Lung (tissue), 14 donors: ENCODE measurements around the gene GOLGA8S. TPM values are rescaled to one million over a fixed set of nuclear protein-coding genes. Genes with fewer than 3 reads are reported as not detected.
"Not testable (repeated sequence)": the region's sequence is repeated elsewhere in the genome, so short reads cannot be mapped to it uniquely, and the experiment has no call there.

ENCODE experiments used
- ATAC-seq: fragments of 200-7000 bp; cut with Tn5 transposase; one replicate; pipeline ENCODE4 v1.9.1; 2020; ENCODE audit warnings: moderate number of reproducible peaks; ENCODE audit not compliant: insufficient read depth, low FRiP score
- DNase-seq, 3 donors: peaks; one replicate each; pipeline ENCODE4 v3.0.0-alpha.2; 2013 to 2017
- H3K27ac ChIP-seq, 2 donors: one replicate each; pipeline ENCODE4 v1.5.1; 2013; ENCODE audit warnings: mild to moderate bottlenecking in 2 of 2, moderate library complexity in 2 of 2, control low read depth in 1 of 2, inconsistent platforms in 1 of 2, low read depth in 1 of 2, low read length in 1 of 2
- H3K27me3 ChIP-seq, 3 donors: one replicate each; pipeline ENCODE4 v1.5.1; 2013; ENCODE audit warnings: low read length in 2 of 3; ENCODE audit not compliant: control insufficient read depth in 3 of 3, insufficient read depth in 3 of 3
- H3K36me3 ChIP-seq, 4 donors: one replicate each; pipeline ENCODE4 v1.5.1; 2013; ENCODE audit warnings: low read length in 4 of 4, mild to moderate bottlenecking in 1 of 4, moderate library complexity in 1 of 4; ENCODE audit not compliant: control insufficient read depth in 4 of 4, insufficient read depth in 4 of 4
- H3K4me1 ChIP-seq, 5 donors: one replicate each; pipeline ENCODE4 v1.5.1; 2013; ENCODE audit warnings: low read length in 5 of 5, mild to moderate bottlenecking in 2 of 5, moderate library complexity in 1 of 5; ENCODE audit not compliant: control insufficient read depth in 5 of 5, insufficient read depth in 5 of 5
- H3K4me3 ChIP-seq: one replicate; pipeline ENCODE4 v1.5.1; 2013; ENCODE audit warnings: mild to moderate bottlenecking, control low read depth, moderate library complexity
- H3K9ac ChIP-seq, 2 donors: one replicate each; pipeline ENCODE4 v1.5.1; 2013; ENCODE audit warnings: low read length in 2 of 2, control low read depth in 1 of 2; ENCODE audit not compliant: insufficient read depth in 1 of 2
- H3K9me3 ChIP-seq, 4 donors: one replicate each; pipeline ENCODE4 v1.5.1; 2013; ENCODE audit warnings: low read length in 3 of 4, mild to moderate bottlenecking in 1 of 4, moderate library complexity in 1 of 4; ENCODE audit not compliant: control insufficient read depth in 4 of 4, insufficient read depth in 3 of 4
- WGBS, 2 donors: extraction: QIAGEN DNeasy Blood & Tissue Kit; methylation state at CpG; one replicate each; pipeline ENCODE4 v1.1.7; 2013; 5-methylcytosine and 5-hydroxymethylcytosine counted together
- long read RNA-seq, 5 donors: transcript quantifications; one replicate each; lab custom pipeline, GENCODE V29; 2026
- polyA plus RNA-seq, 2 donors: library from polyadenylated mRNA; stranded (reverse); fragments of 200-250 nt; gene quantifications; one replicate each; pipeline ENCODE4 v1.2.1, GENCODE V29; 2013
- total RNA-seq, 2 donors: library from RNA; depleted of rRNA in 1 of 2; stranded (reverse); fragments of >200 nt in 1 of 2; gene quantifications; one replicate each; pipeline ENCODE4 v1.2.1, GENCODE V29; 2014 to 2021
- donor health status: Bipolar disorder and iron deficiency.
- donor health status: healthy.
- donor health status: DM: yes; HTN: yes; CAD: no.

Gene GOLGA8S
- total RNA-seq = under 1 TPM; 0.11 to 0.40 TPM
- polyA plus RNA-seq = under 1 TPM; 0.05 to 0.20 TPM
- long read RNA-seq, donor 1 = 0 reads
- long read RNA-seq, donor 2 = 0 reads
- long read RNA-seq, donor 3 = 0 reads
- long read RNA-seq, donor 4 = 0 reads
- long read RNA-seq, donor 5 = 0 reads

- H3K4me3 ChIP-seq, H3K36me3 ChIP-seq, H3K4me1 ChIP-seq, DNase-seq, H3K27me3 ChIP-seq, H3K9me3 ChIP-seq, ATAC-seq, H3K27ac ChIP-seq, H3K9ac ChIP-seq: not testable (repeated sequence)
- no CpG with 5 or more reads among the region's 8 CpGs for WGBS, 2 donors
Measured at GRCh38 chr15:23354448-23354847, at the start of gene GOLGA8S. Gene GOLGA8S (plus strand): TSS chr15:23354748. CDS start chr15:23354810, 62 bp downstream.

- H3K9ac ChIP-seq = peak overlapping the region in 1 of 2 donors; percentile 23
- H3K27ac ChIP-seq, H3K36me3 ChIP-seq, H3K4me3 ChIP-seq, H3K9me3 ChIP-seq, H3K4me1 ChIP-seq, H3K27me3 ChIP-seq, ATAC-seq: not testable (repeated sequence)
- WGBS, 2 donors = 51 to 55% methylated on average over 4 of the region's 4 CpGs
- DNase-seq = peak in 1 of 3 donors; percentile 1
Measured at GRCh38 chr15:23304805-23305204, 49.7 kb upstream of the GOLGA8S start.

GRCh38 chr15:23305921-23306320 is 48.6 kb upstream of the GOLGA8S start:
- DNase-seq, H3K4me3 ChIP-seq, H3K27ac ChIP-seq, ATAC-seq, H3K9ac ChIP-seq, H3K4me1 ChIP-seq, H3K9me3 ChIP-seq, H3K27me3 ChIP-seq: not testable (repeated sequence)
- peaks cover 0 to 14% (median 11%) of the 10 kb centered on the region in 4 donors for H3K36me3 ChIP-seq
- 96 to 98% methylated on average over 7 of the region's 7 CpGs for WGBS, 2 donors

GRCh38 chr15:23311233-23311632 is 43.3 kb upstream of the GOLGA8S start:
- 86 to 92% methylated on average over 13 of the region's 13 CpGs for WGBS, 2 donors
- not testable (repeated sequence) for ATAC-seq, H3K27ac ChIP-seq, H3K9me3 ChIP-seq, H3K4me1 ChIP-seq, H3K27me3 ChIP-seq, H3K9ac ChIP-seq, H3K4me3 ChIP-seq, DNase-seq
- peaks cover 0 to 17% (median 15%) of the 10 kb centered on the region in 4 donors for H3K36me3 ChIP-seq

GRCh38 chr15:23334096-23334495 is 20.5 kb upstream of the GOLGA8S start, which contains the start of gene GOLGA6L26:
Gene GOLGA6L26 (minus strand): TSS chr15:23334196. CDS start chr15:23334135, 61 bp downstream.
- H3K4me1 ChIP-seq, H3K27me3 ChIP-seq, ATAC-seq, H3K27ac ChIP-seq, H3K36me3 ChIP-seq, H3K9me3 ChIP-seq, H3K4me3 ChIP-seq, DNase-seq, H3K9ac ChIP-seq: not testable (repeated sequence)
- no CpG with 5 or more reads among the region's 7 CpGs for WGBS, 2 donors

- WGBS, 2 donors = 83% methylated on average over 2 of the region's 5 CpGs; no CpG with 5 or more reads in 1 of the 2 donors
- not testable (repeated sequence) for ATAC-seq, H3K36me3 ChIP-seq, H3K4me1 ChIP-seq, H3K27ac ChIP-seq, DNase-seq, H3K9ac ChIP-seq, H3K4me3 ChIP-seq, H3K9me3 ChIP-seq, H3K27me3 ChIP-seq
Measured at GRCh38 chr15:23362622-23363021, 8.1 kb downstream of the GOLGA8S start.

GRCh38 chr15:23364261-23364660 is 9.7 kb downstream of the GOLGA8S start:
- H3K27ac ChIP-seq, H3K27me3 ChIP-seq, ATAC-seq, H3K4me1 ChIP-seq, DNase-seq, H3K9me3 ChIP-seq, H3K4me3 ChIP-seq, H3K9ac ChIP-seq, H3K36me3 ChIP-seq: not testable (repeated sequence)
- WGBS, 2 donors = 59 to 71% methylated on average over 4 to 6 of the region's 9 CpGs
